Measurements from ENCODE around the gene LCN12.

DNA sequence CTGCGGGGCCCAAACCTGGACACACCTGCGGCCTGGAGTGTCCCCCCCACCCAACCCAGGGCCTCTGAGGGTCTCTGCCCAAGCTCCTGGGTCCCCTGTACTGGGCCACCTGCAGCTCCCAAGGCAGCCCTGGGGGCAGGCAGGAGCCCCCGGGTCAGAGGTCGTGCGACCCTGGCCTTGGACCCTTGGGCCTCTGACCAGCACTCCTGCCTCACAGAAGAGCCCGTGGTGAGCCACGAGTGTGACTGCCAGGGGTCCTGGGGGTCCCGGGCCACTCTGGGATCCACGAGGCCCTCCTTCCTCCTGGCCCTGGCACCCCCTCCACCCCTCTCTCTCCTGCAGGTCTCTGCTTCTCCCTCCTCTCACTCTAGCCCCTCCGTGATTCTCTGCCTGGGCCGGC is 20.3 kb downstream of the LCN12 start:
- TF ChIP-seq POLR2A (IDR thresholded peaks at IDR 0.05) (no peak), CTCF (IDR thresholded peaks at IDR 0.05) (no peak)
